GM23338 (cell line): ENCODE results near the gene FKBP9. TPM values are rescaled to one million over a fixed set of nuclear protein-coding genes. Genes with fewer than 3 reads are reported as not detected.

Experiments
- ATAC-seq: fragments of 200-7000 bp; cut with Tn5 transposase; 3 replicates; pipeline ENCODE4 v1.9.1; 2020
- DNase-seq: peaks from one replicate; pipeline ENCODE4 v3.0.0-alpha.2; 2015; ENCODE audit warnings: low spot score
- H2AFZ ChIP-seq: fragments of 200-600 bp; sonication (generic); 2 replicates; pipeline ENCODE4 v1.8.0; 2016; ENCODE audit warnings: antibody characterized with exemption, mild to moderate bottlenecking, moderate library complexity
- H3F3A ChIP-seq: fragments of 200-600 bp; sonication (generic); replicated peaks from 2 replicates; pipeline ENCODE4 v1.8.0; 2017; ENCODE audit warnings: antibody characterized with exemption, mixed run types, low read depth
- H3K27ac ChIP-seq: fragments of 200-600 bp; sonication (generic); 2 replicates; pipeline ENCODE4 v1.6.1; 2016; ENCODE audit warnings: low read depth
- H3K27me3 ChIP-seq: fragments of 200-600 bp; sonication (generic); 2 replicates; pipeline ENCODE4 v1.8.0; 2016; ENCODE audit warnings: mild to moderate bottlenecking, mixed run types, moderate library complexity; ENCODE audit not compliant: insufficient read depth
- H3K36me3 ChIP-seq: fragments of 200-600 bp; sonication (generic); 2 replicates; pipeline ENCODE4 v1.8.0; 2016; ENCODE audit warnings: mild to moderate bottlenecking; ENCODE audit not compliant: insufficient read depth
- H3K4me1 ChIP-seq: fragments of 200-600 bp; sonication (generic); 2 replicates; pipeline ENCODE4 v1.8.0; 2016; ENCODE audit warnings: mild to moderate bottlenecking, moderate library complexity; ENCODE audit not compliant: insufficient read depth
- H3K4me2 ChIP-seq: fragments of 200-600 bp; sonication (generic); 2 replicates; pipeline ENCODE4 v1.7.1; 2017; ENCODE audit warnings: mixed run types
- H3K4me3 ChIP-seq: fragments of 200-600 bp; sonication (generic); 2 replicates; pipeline ENCODE4 v1.6.1; 2016; ENCODE audit warnings: mixed run types
- H3K79me2 ChIP-seq: fragments of 200-600 bp; sonication (generic); replicated peaks from 2 replicates; pipeline ENCODE4 v1.8.0; 2017; ENCODE audit warnings: mild to moderate bottlenecking; ENCODE audit not compliant: insufficient read depth
- H3K9me2 ChIP-seq: fragments of 200-600 bp; sonication (generic); 2 replicates; pipeline ENCODE4 v1.8.0; 2017; ENCODE audit not compliant: insufficient read depth
- H4K20me1 ChIP-seq: fragments of 200-600 bp; sonication (generic); replicated peaks from 2 replicates; pipeline ENCODE4 v1.8.0; 2017; ENCODE audit warnings: mild to moderate bottlenecking; ENCODE audit not compliant: insufficient read depth
- H3K27ac Mint-ChIP-seq: 2 replicates; pipeline ENCODE4 v1.8.0; 2020; ENCODE audit warnings: inconsistent platforms, mild to moderate bottlenecking, moderate library complexity, mixed read lengths
- H3K27me3 Mint-ChIP-seq: 3 replicates; pipeline ENCODE4 v1.8.0; 2022; ENCODE audit warnings: low read depth, mild to moderate bottlenecking, moderate library complexity, mixed read lengths, inconsistent platforms; ENCODE audit not compliant: insufficient read depth, poor library complexity
- H3K36me3 Mint-ChIP-seq: 3 replicates; pipeline ENCODE4 v1.8.0; 2021; ENCODE audit warnings: low read depth, mild to moderate bottlenecking, inconsistent platforms, moderate library complexity, mixed read lengths
- H3K4me1 Mint-ChIP-seq: 3 replicates; pipeline ENCODE4 v1.8.0; 2020; ENCODE audit warnings: mild to moderate bottlenecking, inconsistent platforms, mixed read lengths
- H3K4me3 Mint-ChIP-seq: 3 replicates; pipeline ENCODE4 v1.8.0; 2021; ENCODE audit warnings: moderate library complexity, mild to moderate bottlenecking, inconsistent platforms, mixed read lengths
- H3K9me3 Mint-ChIP-seq: 3 replicates; pipeline ENCODE4 v1.8.0; 2020; ENCODE audit warnings: moderate library complexity, mild to moderate bottlenecking, inconsistent platforms, mixed read lengths
- CREB1 ChIP-seq: fragments of 250-450 bp; sonication (Bioruptor Pico); IDR thresholded peaks from 2 replicates; pipeline ENCODE4 v1.5.0; 2020; ENCODE audit warnings: low read depth, mild to moderate bottlenecking, moderate library complexity
- JUNB ChIP-seq: IDR thresholded peaks from one replicate; pipeline ENCODE4 v1.6.1; 2016; ENCODE audit warnings: antibody characterized with exemption; ENCODE audit not compliant: unreplicated experiment
- polyA plus RNA-seq: library from polyadenylated mRNA; unstranded; fragments of >200 nt; fragmentation: Nextera tagmentation; extraction: Ambion mirVana; gene quantifications from 2 replicates; pipeline ENCODE4 v1.2.1, GENCODE V29; 2016
- total RNA-seq: library from RNA; depleted of rRNA; stranded (reverse); fragments of >200 nt; shearing (Covaris generic); gene quantifications from 2 replicates; pipeline ENCODE4 v1.2.3, GENCODE V29; 2014
- TF ChIP-seq, protein P1 (sequence below), 2 experiments: fragments of 200-600 bp in 1 of 2; sonication (generic) in 1 of 2; conservative IDR thresholded peaks; 2 replicates each; pipeline versions ENCODE4 v1.5.1 to v1.6.1; 2016 to 2017; ENCODE audit warnings: antibody characterized with exemption in 2 of 2, low read depth in 2 of 2, mild to moderate bottlenecking in 2 of 2, moderate library complexity in 1 of 2
- TF ChIP-seq, protein P2 (sequence below): fragments of 250-450 bp; sonication (Bioruptor Pico); IDR thresholded peaks from 2 replicates; pipeline ENCODE4 v1.5.0; 2020; ENCODE audit warnings: mild to moderate bottlenecking, moderate library complexity

Gene FKBP9
- total and polyA plus RNA-seq, 2 experiments from 2014 or later: 5.2 to 15.8 TPM

DNA sequence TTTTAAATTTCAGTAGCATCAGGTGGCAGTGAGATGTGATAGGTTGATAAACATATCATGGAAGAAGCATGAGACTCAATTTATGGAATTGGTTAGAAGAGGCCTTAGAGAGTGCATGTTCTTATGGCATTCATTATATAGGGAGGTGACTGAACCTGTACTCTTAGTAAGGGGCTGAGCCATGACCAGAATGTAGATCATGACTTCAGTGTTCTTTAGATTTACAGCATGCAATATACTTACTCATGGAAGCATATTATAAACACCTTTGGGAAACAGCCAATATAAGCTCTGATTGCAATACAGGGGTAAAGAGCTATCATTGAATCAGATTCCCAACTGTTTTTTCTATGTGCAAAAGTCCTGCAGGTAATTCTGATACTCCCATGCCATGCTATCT is 55.1 kb downstream of the FKBP9 start (continued):
- TF ChIP-seq, protein P1, sequence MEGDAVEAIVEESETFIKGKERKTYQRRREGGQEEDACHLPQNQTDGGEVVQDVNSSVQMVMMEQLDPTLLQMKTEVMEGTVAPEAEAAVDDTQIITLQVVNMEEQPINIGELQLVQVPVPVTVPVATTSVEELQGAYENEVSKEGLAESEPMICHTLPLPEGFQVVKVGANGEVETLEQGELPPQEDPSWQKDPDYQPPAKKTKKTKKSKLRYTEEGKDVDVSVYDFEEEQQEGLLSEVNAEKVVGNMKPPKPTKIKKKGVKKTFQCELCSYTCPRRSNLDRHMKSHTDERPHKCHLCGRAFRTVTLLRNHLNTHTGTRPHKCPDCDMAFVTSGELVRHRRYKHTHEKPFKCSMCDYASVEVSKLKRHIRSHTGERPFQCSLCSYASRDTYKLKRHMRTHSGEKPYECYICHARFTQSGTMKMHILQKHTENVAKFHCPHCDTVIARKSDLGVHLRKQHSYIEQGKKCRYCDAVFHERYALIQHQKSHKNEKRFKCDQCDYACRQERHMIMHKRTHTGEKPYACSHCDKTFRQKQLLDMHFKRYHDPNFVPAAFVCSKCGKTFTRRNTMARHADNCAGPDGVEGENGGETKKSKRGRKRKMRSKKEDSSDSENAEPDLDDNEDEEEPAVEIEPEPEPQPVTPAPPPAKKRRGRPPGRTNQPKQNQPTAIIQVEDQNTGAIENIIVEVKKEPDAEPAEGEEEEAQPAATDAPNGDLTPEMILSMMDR (conservative IDR thresholded peaks at IDR 0.05; ENCODE audit: low read depth in 2 of 2): no peak
- no peak for TF ChIP-seq JUNB
- no peak for TF ChIP-seq CREB1 (CRISPR knock-in tag)

DNA sequence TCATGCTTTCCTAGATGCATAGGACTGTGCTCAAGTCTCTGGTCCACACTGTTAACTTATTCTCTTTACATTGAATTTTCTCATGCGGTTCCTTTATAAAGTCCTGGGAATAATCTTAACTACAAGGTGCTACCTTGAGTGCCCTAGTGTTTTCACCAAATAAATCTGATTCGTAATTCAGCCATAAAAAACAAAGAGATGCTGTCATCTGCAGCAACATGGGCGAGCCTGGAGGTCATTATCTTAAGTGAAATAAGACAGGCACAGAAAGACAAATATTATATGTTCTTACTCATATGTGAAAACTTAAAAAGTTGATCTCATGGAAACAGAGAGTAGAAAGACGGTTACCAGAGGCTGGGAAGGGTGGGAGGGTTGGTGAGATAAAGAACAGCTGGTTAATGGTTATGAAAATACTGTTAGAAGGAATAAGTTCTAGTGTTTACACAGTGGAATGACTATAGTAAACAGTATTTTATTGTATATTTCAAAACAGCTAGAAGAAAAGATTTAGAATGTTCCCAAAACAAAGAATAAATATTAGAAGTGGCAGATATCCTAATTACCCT is 67.0 kb downstream of the FKBP9 start:
- Histone ChIP-seq H3K27ac (no peak overlapping the region), H3K79me2 (peaks cover 8% of the 10 kb centered on the region), H3K4me2 (no peak overlapping the region), H3K4me1 (no peaks in the 10 kb centered on the region), H3K9me2 (no peaks in the 10 kb centered on the region), H2AFZ (no peak overlapping the region), H4K20me1 (peaks cover 11% of the 10 kb centered on the region; the same call in 1 of the 2 replicates), H3K4me3 (no peak overlapping the region), H3K27me3 (no peaks in the 10 kb centered on the region), H3K36me3 (peaks cover 4% of the 10 kb centered on the region), H3F3A (no peaks in the 10 kb centered on the region)
- H3K27me3 Mint-ChIP-seq: no peaks in the 10 kb centered on the region
- H3K4me1 Mint-ChIP-seq: no peaks in the 10 kb centered on the region
- peaks cover 31% of the 10 kb centered on the region; the same call in 2 of the 3 replicates for H3K36me3 Mint-ChIP-seq
- DNase-seq (no peak), ATAC-seq (no peak)
- no peaks in the 10 kb centered on the region for H3K9me3 Mint-ChIP-seq
- H3K27ac Mint-ChIP-seq: no peak overlapping the region
- TF ChIP-seq, protein P2, sequence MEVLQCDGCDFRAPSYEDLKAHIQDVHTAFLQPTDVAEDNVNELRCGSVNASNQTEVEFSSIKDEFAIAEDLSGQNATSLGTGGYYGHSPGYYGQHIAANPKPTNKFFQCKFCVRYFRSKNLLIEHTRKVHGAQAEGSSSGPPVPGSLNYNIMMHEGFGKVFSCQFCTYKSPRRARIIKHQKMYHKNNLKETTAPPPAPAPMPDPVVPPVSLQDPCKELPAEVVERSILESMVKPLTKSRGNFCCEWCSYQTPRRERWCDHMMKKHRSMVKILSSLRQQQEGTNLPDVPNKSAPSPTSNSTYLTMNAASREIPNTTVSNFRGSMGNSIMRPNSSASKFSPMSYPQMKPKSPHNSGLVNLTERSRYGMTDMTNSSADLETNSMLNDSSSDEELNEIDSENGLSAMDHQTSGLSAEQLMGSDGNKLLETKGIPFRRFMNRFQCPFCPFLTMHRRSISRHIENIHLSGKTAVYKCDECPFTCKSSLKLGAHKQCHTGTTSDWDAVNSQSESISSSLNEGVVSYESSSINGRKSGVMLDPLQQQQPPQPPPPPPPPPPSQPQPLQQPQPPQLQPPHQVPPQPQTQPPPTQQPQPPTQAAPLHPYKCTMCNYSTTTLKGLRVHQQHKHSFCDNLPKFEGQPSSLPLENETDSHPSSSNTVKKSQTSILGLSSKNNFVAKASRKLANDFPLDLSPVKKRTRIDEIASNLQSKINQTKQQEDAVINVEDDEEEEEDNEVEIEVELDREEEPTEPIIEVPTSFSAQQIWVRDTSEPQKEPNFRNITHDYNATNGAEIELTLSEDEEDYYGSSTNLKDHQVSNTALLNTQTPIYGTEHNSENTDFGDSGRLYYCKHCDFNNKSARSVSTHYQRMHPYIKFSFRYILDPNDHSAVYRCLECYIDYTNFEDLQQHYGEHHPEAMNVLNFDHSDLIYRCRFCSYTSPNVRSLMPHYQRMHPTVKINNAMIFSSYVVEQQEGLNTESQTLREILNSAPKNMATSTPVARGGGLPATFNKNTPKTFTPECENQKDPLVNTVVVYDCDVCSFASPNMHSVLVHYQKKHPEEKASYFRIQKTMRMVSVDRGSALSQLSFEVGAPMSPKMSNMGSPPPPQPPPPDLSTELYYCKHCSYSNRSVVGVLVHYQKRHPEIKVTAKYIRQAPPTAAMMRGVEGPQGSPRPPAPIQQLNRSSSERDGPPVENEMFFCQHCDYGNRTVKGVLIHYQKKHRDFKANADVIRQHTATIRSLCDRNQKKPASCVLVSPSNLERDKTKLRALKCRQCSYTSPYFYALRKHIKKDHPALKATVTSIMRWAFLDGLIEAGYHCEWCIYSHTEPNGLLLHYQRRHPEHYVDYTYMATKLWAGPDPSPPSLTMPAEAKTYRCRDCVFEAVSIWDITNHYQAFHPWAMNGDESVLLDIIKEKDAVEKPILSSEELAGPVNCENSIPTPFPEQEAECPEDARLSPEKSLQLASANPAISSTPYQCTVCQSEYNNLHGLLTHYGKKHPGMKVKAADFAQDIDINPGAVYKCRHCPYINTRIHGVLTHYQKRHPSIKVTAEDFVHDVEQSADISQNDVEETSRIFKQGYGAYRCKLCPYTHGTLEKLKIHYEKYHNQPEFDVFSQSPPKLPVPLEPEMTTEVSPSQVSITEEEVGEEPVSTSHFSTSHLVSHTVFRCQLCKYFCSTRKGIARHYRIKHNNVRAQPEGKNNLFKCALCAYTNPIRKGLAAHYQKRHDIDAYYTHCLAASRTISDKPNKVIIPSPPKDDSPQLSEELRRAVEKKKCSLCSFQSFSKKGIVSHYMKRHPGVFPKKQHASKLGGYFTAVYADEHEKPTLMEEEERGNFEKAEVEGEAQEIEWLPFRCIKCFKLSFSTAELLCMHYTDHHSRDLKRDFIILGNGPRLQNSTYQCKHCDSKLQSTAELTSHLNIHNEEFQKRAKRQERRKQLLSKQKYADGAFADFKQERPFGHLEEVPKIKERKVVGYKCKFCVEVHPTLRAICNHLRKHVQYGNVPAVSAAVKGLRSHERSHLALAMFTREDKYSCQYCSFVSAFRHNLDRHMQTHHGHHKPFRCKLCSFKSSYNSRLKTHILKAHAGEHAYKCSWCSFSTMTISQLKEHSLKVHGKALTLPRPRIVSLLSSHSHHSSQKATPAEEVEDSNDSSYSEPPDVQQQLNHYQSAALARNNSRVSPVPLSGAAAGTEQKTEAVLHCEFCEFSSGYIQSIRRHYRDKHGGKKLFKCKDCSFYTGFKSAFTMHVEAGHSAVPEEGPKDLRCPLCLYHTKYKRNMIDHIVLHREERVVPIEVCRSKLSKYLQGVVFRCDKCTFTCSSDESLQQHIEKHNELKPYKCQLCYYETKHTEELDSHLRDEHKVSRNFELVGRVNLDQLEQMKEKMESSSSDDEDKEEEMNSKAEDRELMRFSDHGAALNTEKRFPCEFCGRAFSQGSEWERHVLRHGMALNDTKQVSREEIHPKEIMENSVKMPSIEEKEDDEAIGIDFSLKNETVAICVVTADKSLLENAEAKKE (CRISPR knock-in tag): no peak
- H3K4me3 Mint-ChIP-seq: no peak overlapping the region
